ENCODE measurements around the gene PAPPA. TPM values are rescaled to one million over a fixed set of nuclear protein-coding genes. Genes with fewer than 3 reads are reported as not detected.

The PAPPA gene
- total RNA-seq, 2 donors from 2014 or later: 0.09 TPM

- Histone ChIP-seq H3K36me3 (ENCODE audit: control insufficient read depth, insufficient read depth, low read length) (no peaks in the 10 kb centered on the region), H3K4me1 (ENCODE audit: control insufficient read depth, insufficient read depth, low read length) (no peaks in the 10 kb centered on the region), H3K9ac (ENCODE audit: extremely low read depth, low read length, poor library complexity, severe bottlenecking) (no peak overlapping the region), H3K27me3 (ENCODE audit: control insufficient read depth, insufficient read depth, low read length, poor library complexity, severe bottlenecking) (peaks cover 14% of the 10 kb centered on the region), H3K27ac (ENCODE audit: low read depth, low read length) (no peak overlapping the region), H3K4me3 (ENCODE audit: low read length) (no peak overlapping the region), H3K9me3 (ENCODE audit: control insufficient read depth, low read length) (no peaks in the 10 kb centered on the region)
- H3K27me3 Mint-ChIP-seq (ENCODE audit: insufficient read depth): peaks cover 16% of the 10 kb centered on the region
- no peaks in the 10 kb centered on the region for H3K36me3 Mint-ChIP-seq (ENCODE audit: low read depth)
- WGBS, 2 experiments (ENCODE audit: insufficient coverage in 1 of 2, insufficient read length in 1 of 2): 96 to 100% methylated on average over 2 of the region's 2 CpGs
- no peak for TF ChIP-seq CTCF (conservative IDR thresholded peaks at IDR 0.05)
- H3K27ac Mint-ChIP-seq: no peak overlapping the region
- no peak overlapping the region for H3K4me3 Mint-ChIP-seq
- peaks cover 3% of the 10 kb centered on the region for H3K4me1 Mint-ChIP-seq
- H3K9me3 Mint-ChIP-seq: no peaks in the 10 kb centered on the region
- DNase-seq: no peak
Observed at GRCh38 chr9:116360989-116361388, 207.4 kb downstream of the PAPPA start.

- no peak overlapping the region for H3K4me3 Mint-ChIP-seq
Observed at GRCh38 chr9:116361547-116361946, 208.0 kb downstream of the PAPPA start.

GRCh38 chr9:116362493-116362892, 208.9 kb downstream of the PAPPA start:
- H3K36me3 ChIP-seq (ENCODE audit: control insufficient read depth, insufficient read depth, low read length): no peaks in the 10 kb centered on the region

More at GRCh38 chr9:116361547-116361946, 208.0 kb downstream of the PAPPA start:
- peaks cover 3% of the 10 kb centered on the region for H3K4me1 Mint-ChIP-seq
- H3K9me3 ChIP-seq (ENCODE audit: control insufficient read depth, low read length): no peaks in the 10 kb centered on the region
- H3K4me3 ChIP-seq (ENCODE audit: low read length): no peak overlapping the region
- H3K27me3 ChIP-seq (ENCODE audit: control insufficient read depth, insufficient read depth, low read length, poor library complexity, severe bottlenecking): peaks cover 14% of the 10 kb centered on the region
- no peaks in the 10 kb centered on the region for H3K36me3 Mint-ChIP-seq (ENCODE audit: low read depth)
- H3K9me3 Mint-ChIP-seq: no peaks in the 10 kb centered on the region
- no peaks in the 10 kb centered on the region for H3K36me3 ChIP-seq (ENCODE audit: control insufficient read depth, insufficient read depth, low read length)
- no peak overlapping the region for H3K9ac ChIP-seq (ENCODE audit: extremely low read depth, low read length, poor library complexity, severe bottlenecking)
- no peak for TF ChIP-seq CTCF (conservative IDR thresholded peaks at IDR 0.05)
- WGBS, 2 experiments (ENCODE audit: insufficient coverage in 1 of 2, insufficient read length in 1 of 2): 87 to 92% methylated on average over 2 to 4 of the region's 4 CpGs
- no peaks in the 10 kb centered on the region for H3K4me1 ChIP-seq (ENCODE audit: control insufficient read depth, insufficient read depth, low read length)
- DNase-seq: no peak
- peaks cover 16% of the 10 kb centered on the region for H3K27me3 Mint-ChIP-seq (ENCODE audit: insufficient read depth)
- no peak overlapping the region for H3K27ac ChIP-seq (ENCODE audit: low read depth, low read length)
- no peak overlapping the region for H3K27ac Mint-ChIP-seq

More at GRCh38 chr9:116362493-116362892, 208.9 kb downstream of the PAPPA start:
- H3K27ac Mint-ChIP-seq: no peak overlapping the region
- no peak overlapping the region for H3K4me3 Mint-ChIP-seq
- H3K27me3 Mint-ChIP-seq (ENCODE audit: insufficient read depth): peaks cover 14% of the 10 kb centered on the region
- DNase-seq: no peak
- H3K27me3 ChIP-seq (ENCODE audit: control insufficient read depth, insufficient read depth, low read length, poor library complexity, severe bottlenecking): peaks cover 14% of the 10 kb centered on the region
- no peaks in the 10 kb centered on the region for H3K36me3 Mint-ChIP-seq (ENCODE audit: low read depth)
- H3K9me3 Mint-ChIP-seq: no peaks in the 10 kb centered on the region
- 88 to 97% methylated on average over 4 to 6 of the region's 6 CpGs for WGBS, 2 experiments (ENCODE audit: insufficient coverage in 1 of 2, insufficient read length in 1 of 2)
- H3K4me1 Mint-ChIP-seq: peaks cover 3% of the 10 kb centered on the region
- H3K27ac ChIP-seq (ENCODE audit: low read depth, low read length): no peak overlapping the region
- no peak overlapping the region for H3K9ac ChIP-seq (ENCODE audit: extremely low read depth, low read length, poor library complexity, severe bottlenecking)
- H3K9me3 ChIP-seq (ENCODE audit: control insufficient read depth, low read length): no peaks in the 10 kb centered on the region
- H3K4me3 ChIP-seq (ENCODE audit: low read length): no peak overlapping the region
- no peak for TF ChIP-seq CTCF (conservative IDR thresholded peaks at IDR 0.05)
- H3K4me1 ChIP-seq (ENCODE audit: control insufficient read depth, insufficient read depth, low read length): no peaks in the 10 kb centered on the region
